ENCODE measurements around the gene ADAMTS7. TPM values are rescaled to one million over a fixed set of nuclear protein-coding genes. Genes with fewer than 3 reads are reported as not detected.
A peak's percentile ranks its signal among the peaks of the same experiment; 100 is the strongest.

Gene ADAMTS7
- polyA plus RNA-seq, 2 of the 4 experiments (the other 2 are of a cell fraction) = 1.5 to 2.9 TPM

- Histone ChIP-seq H3K9me3 (no peaks in the 10 kb centered on the region), H3K4me3 (no peak overlapping the region), H3K27ac (no peak overlapping the region), H3K4me2 (no peak overlapping the region), H3K4me1 (no peaks in the 10 kb centered on the region)
- POLR2A ChIA-PET = no interaction called here
- DNase-seq (ENCODE audit: low read depth in 1 of 2, low spot score in 1 of 2) (no peak), FAIRE-seq (no peak), ATAC-seq (no peak)
- WGBS (ENCODE audit: missing lambda C conversion rate) = 79% methylated on average over 6 of the region's 6 CpGs
- TF ChIP-seq ZSCAN20 (CRISPR knock-in tag; IDR thresholded peaks at IDR 0.05) (no peak), ZFP36 (IDR thresholded peaks at IDR 0.05; ENCODE audit: borderline replicate concordance, partially characterized antibody) (no peak), PBX3 (IDR thresholded peaks at IDR 0.05) (no peak), RNF2 (IDR thresholded peaks at IDR 0.05; ENCODE audit: borderline replicate concordance, low read depth) (no peak), KDM5A (IDR thresholded peaks at IDR 0.05) (no peak), CHD2 (IDR thresholded peaks at IDR 0.05; ENCODE audit: low read length, partially characterized antibody) (no peak), ATOH8 (CRISPR knock-in tag; IDR thresholded peaks at IDR 0.05; ENCODE audit: low read depth) (no peak), ELK1 (IDR thresholded peaks at IDR 0.05; ENCODE audit: low read depth, low read length) (no peak), EP300 (IDR thresholded peaks at IDR 0.05) (no peak), SMC3 (IDR thresholded peaks at IDR 0.05) (no peak), CTCF (IDR thresholded peaks at IDR 0.05) (no peak), FOSB (CRISPR knock-in tag; IDR thresholded peaks at IDR 0.05) (no peak)
- CTCF ChIA-PET = interaction anchor here (1.3 kb wide), 1 partner anchor 9 kb away, joined by 5 read pairs; no protein-coding TSS in a partner anchor
Observed at GRCh38 chr15:78853500-78853899, 42.2 kb upstream of the ADAMTS7 start.

- Histone ChIP-seq H3K4me1 (no peaks in the 10 kb centered on the region), H3K9me3 (no peaks in the 10 kb centered on the region), H3K4me2 (no peak overlapping the region), H3K4me3 (no peak overlapping the region), H3K27ac (no peak overlapping the region)
- no peak for DNase-seq (ENCODE audit: low read depth in 1 of 2, low spot score in 1 of 2)
- CTCF ChIA-PET = interaction anchor here (1.0 to 2.8 kb wide), 3 partner anchors 15 to 40 kb away, joined by 3 to 9 read pairs (median 6); partner anchors contain the start of gene ADAMTS7
- TF ChIP-seq ESRRA (IDR thresholded peaks at IDR 0.05; ENCODE audit: borderline replicate concordance, low read length) (no peak), BCL3 (IDR thresholded peaks at IDR 0.05) (no peak), RNF2 (IDR thresholded peaks at IDR 0.05; ENCODE audit: borderline replicate concordance, low read depth) (no peak), NPAS2 (CRISPR knock-in tag; IDR thresholded peaks at IDR 0.05; ENCODE audit: borderline replicate concordance) (no peak), HES2 (IDR thresholded peaks at IDR 0.05) (no peak), ATOH8 (CRISPR knock-in tag; IDR thresholded peaks at IDR 0.05; ENCODE audit: low read depth) (no peak), HEYL (CRISPR knock-in tag; IDR thresholded peaks at IDR 0.05) (no peak), TFCP2L1 (CRISPR knock-in tag; IDR thresholded peaks at IDR 0.05) (no peak), ELK1 (IDR thresholded peaks at IDR 0.05; ENCODE audit: low read depth, low read length) (no peak)
- POLR2A ChIA-PET = interaction anchor here (1.0 kb wide), 1 partner anchor 21 kb away, joined by 3 read pairs; the partner anchor contains the start of gene MORF4L1
- no peak for ATAC-seq
- WGBS (ENCODE audit: missing lambda C conversion rate) = 39% methylated on average over 6 of the region's 6 CpGs
- peak; percentile 43 for FAIRE-seq
Observed at GRCh38 chr15:78850941-78851755, 39.9 kb upstream of the ADAMTS7 start.

All from A549 (cell line).